DOHH2 (cell line): ENCODE results near the gene ONECUT1.

Experiments
- H3F3A ChIP-seq: fragments of 200-600 bp; sonication (generic), shearing (Covaris generic); 2 replicates; pipeline ENCODE4 v1.6.0; 2016; ENCODE audit warnings: antibody characterized with exemption, mild to moderate bottlenecking; ENCODE audit not compliant: control insufficient read depth, insufficient read depth
- H3K27ac ChIP-seq: fragments of 200-600 bp; sonication (generic); 2 replicates; pipeline ENCODE4 v1.5.1; 2014; ENCODE audit warnings: low read depth, mild to moderate bottlenecking, low read length, moderate library complexity
- H3K27me3 ChIP-seq: fragments of 200-600 bp; sonication (generic); 2 replicates; pipeline ENCODE4 v1.6.1; 2014; ENCODE audit warnings: mild to moderate bottlenecking, low read length, mixed read lengths; ENCODE audit not compliant: control insufficient read depth
- H3K36me3 ChIP-seq: fragments of 200-600 bp; sonication (generic); 2 replicates; pipeline ENCODE4 v1.6.1; 2014; ENCODE audit warnings: mild to moderate bottlenecking, low read length, moderate library complexity, mixed read lengths; ENCODE audit not compliant: control insufficient read depth
- H3K4me1 ChIP-seq: fragments of 200-600 bp; sonication (generic); 2 replicates; pipeline ENCODE4 v1.6.1; 2014; ENCODE audit warnings: mild to moderate bottlenecking, low read length, mixed read lengths; ENCODE audit not compliant: control insufficient read depth
- H3K4me2 ChIP-seq: fragments of 200-600 bp; sonication (generic); 2 replicates; pipeline ENCODE4 v1.6.0; 2014; ENCODE audit warnings: mild to moderate bottlenecking, low read length, moderate library complexity
- H3K4me3 ChIP-seq: fragments of 200-600 bp; sonication (generic); 2 replicates; pipeline ENCODE4 v1.5.1; 2014; ENCODE audit warnings: mild to moderate bottlenecking, low read length, mixed read lengths
- H3K79me2 ChIP-seq: fragments of 200-600 bp; sonication (generic); 2 replicates; pipeline ENCODE4 v1.6.1; 2014; ENCODE audit warnings: mild to moderate bottlenecking, low read length, mixed read lengths; ENCODE audit not compliant: control insufficient read depth
- H3K9me2 ChIP-seq: fragments of 200-600 bp; sonication (generic); replicated peaks from 2 replicates; pipeline ENCODE4 v1.6.1; 2014; ENCODE audit warnings: mild to moderate bottlenecking, low read length, mixed read lengths; ENCODE audit not compliant: control insufficient read depth
- H3K9me3 ChIP-seq: fragments of 200-600 bp; sonication (generic); 2 replicates; pipeline ENCODE4 v1.6.1; 2014; ENCODE audit warnings: antibody characterized with exemption, low read length, mixed read lengths; ENCODE audit not compliant: control insufficient read depth, insufficient read depth
- H4K20me1 ChIP-seq: fragments of 200-600 bp; sonication (generic); 2 replicates; pipeline ENCODE4 v1.6.0; 2014; ENCODE audit warnings: low read depth, mild to moderate bottlenecking, antibody characterized with exemption, low read length, moderate library complexity; ENCODE audit not compliant: control insufficient read depth, insufficient read depth
- EZH2phosphoT487 ChIP-seq: fragments of 200-600 bp; sonication (generic); IDR thresholded peaks from 2 replicates; pipeline ENCODE4 v1.6.1; 2017; ENCODE audit warnings: borderline replicate concordance, mild to moderate bottlenecking, antibody characterized with exemption, low read length, moderate library complexity, mixed read lengths
- TF ChIP-seq, protein P1 (sequence below): fragments of 200-600 bp; sonication (generic); IDR thresholded peaks from one replicate; pipeline ENCODE4 v1.5.1; 2014; ENCODE audit warnings: antibody characterized with exemption, mild to moderate bottlenecking, low read depth, low read length; ENCODE audit not compliant: poor library complexity, severe bottlenecking

The ONECUT1 gene

DNA sequence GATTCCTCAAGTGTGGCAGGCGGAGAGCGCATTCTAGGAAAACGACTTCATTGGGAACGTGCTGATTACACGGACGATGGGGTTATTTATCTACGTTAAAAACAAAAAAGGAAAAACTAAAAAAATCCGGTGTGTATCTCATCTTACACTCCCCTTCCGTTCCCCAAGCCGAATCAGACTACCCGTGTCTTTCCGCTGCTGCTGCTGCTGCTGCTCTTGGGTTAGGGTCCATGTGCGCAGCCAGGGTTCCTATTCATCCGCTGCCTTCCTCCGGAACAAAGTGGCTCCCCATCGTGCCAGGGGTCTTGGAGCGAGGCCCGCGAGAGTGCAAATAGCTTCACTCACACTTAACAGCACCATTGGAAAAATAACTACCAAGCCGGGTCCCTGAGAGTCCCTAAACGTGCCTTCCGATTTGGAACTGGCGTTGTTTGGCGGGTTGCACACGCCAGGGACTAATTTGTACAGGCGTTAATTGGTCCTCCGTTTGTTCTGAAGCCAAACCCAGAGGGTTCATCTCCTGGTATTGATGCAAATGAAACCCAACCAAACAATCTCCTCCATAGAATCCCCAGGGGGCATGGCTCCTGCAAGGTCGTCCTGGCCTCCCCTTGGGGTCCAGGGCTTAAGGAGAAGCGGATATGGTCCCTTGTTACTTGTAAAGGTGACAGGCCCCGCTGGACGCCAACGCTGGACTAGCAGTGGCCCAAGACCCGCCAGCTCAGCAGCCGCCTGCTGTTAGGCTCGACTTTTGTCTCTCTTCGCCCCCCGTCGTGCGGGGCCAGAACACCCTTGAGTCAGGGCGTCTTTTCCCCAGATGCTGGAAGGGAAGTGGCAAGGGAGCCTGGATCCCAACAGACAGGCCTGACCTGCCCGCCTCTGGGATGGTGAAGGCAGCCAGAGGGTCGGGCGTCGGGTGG is 11.0 kb upstream of the ONECUT1 start:
- H4K20me1 ChIP-seq: no peaks in the 10 kb centered on the region
- H3K4me1 ChIP-seq: peaks cover 10% of the 10 kb centered on the region
- no peak overlapping the region for H3K4me3 ChIP-seq
- H3K36me3 ChIP-seq: no peaks in the 10 kb centered on the region
- H3K27ac ChIP-seq: no peak overlapping the region
- no peaks in the 10 kb centered on the region for H3K79me2 ChIP-seq
- TF ChIP-seq, protein P1, sequence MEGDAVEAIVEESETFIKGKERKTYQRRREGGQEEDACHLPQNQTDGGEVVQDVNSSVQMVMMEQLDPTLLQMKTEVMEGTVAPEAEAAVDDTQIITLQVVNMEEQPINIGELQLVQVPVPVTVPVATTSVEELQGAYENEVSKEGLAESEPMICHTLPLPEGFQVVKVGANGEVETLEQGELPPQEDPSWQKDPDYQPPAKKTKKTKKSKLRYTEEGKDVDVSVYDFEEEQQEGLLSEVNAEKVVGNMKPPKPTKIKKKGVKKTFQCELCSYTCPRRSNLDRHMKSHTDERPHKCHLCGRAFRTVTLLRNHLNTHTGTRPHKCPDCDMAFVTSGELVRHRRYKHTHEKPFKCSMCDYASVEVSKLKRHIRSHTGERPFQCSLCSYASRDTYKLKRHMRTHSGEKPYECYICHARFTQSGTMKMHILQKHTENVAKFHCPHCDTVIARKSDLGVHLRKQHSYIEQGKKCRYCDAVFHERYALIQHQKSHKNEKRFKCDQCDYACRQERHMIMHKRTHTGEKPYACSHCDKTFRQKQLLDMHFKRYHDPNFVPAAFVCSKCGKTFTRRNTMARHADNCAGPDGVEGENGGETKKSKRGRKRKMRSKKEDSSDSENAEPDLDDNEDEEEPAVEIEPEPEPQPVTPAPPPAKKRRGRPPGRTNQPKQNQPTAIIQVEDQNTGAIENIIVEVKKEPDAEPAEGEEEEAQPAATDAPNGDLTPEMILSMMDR: no peak
- no peak for TF ChIP-seq EZH2phosphoT487
- H3F3A ChIP-seq: no peaks in the 10 kb centered on the region
- H3K9me3 ChIP-seq: no peaks in the 10 kb centered on the region
- no peaks in the 10 kb centered on the region for H3K9me2 ChIP-seq
- no peak overlapping the region for H3K4me2 ChIP-seq
- peaks cover 96% of the 10 kb centered on the region for H3K27me3 ChIP-seq

DNA sequence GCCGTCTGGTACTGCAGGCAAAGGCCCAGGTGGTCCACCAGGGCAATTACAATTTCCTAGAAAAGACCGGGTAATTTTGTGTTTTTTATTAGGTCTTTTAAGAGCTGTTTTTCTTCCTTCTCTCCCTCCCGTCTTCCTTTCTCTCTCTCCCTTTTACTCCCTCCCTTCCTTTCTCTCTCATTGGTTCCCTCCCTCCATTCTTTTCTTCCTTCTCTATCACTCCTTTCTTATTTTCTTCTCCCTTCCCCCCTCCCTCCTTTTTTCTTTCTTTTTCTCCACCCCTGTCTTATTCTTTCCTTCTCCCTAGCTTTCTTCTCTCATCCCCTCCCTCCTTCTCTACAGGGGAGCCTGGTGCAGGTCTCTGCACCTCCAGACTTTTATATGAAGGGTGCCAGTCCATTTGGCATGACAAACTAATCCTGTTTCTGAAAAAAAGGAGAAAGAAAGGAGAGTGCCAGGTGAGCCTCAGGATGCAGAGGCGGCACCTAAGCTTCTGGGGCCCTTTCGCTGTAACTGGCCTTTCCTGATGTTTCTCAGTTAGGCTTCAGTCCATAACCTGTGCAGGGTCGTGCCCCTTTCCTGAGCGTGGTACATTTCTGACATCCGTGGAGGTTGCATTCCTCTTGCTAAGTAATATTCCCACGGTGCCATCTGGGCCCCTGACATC is 9.1 kb upstream of the ONECUT1 start:
- Histone ChIP-seq H3K4me3 (no peak overlapping the region), H3F3A (no peaks in the 10 kb centered on the region)
- TF ChIP-seq EZH2phosphoT487: no peak
- TF ChIP-seq, protein P1: no peak

DNA sequence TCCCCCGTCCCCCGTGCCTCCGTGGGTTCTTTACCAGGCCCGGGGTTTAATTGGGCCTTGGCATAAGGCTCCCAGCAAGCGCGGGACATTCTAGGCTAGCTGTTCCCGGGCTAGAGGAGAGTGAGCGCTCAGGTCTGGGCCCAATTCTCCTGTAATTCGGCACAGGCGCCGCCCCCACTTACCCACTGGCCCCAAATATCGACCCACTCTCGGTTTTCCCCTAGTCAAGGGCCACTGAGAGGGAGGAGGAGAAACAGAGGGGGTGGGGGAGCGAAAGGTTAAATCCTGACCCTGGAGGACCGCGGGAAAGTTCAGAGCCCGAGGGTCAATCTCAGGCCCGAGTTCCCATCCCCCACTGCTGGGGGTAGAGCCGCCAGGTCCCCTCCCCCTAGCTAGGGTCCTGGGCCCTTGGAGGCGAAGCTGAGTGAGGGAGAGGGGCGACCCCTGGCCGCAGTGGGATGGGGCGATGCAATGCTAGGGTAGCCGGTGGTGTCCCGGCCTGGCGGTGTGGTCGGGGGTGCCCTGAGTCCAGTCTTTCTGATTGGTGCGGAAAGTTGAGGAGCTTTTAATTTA is 8.5 kb upstream of the ONECUT1 start:
- Histone ChIP-seq H3K27ac (no peak overlapping the region), H3K27me3 (peaks cover 82% of the 10 kb centered on the region), H3K79me2 (no peaks in the 10 kb centered on the region), H3K9me2 (no peaks in the 10 kb centered on the region), H3K4me3 (no peak overlapping the region), H4K20me1 (no peaks in the 10 kb centered on the region), H3K4me1 (no peaks in the 10 kb centered on the region), H3K4me2 (no peak overlapping the region), H3K9me3 (no peaks in the 10 kb centered on the region), H3K36me3 (no peaks in the 10 kb centered on the region), H3F3A (no peaks in the 10 kb centered on the region)
- TF ChIP-seq, protein P1: no peak
- TF ChIP-seq EZH2phosphoT487: no peak

More for the DNA sequence above, 9.1 kb upstream of the ONECUT1 start:
- peaks cover 87% of the 10 kb centered on the region for H3K27me3 ChIP-seq
- H3K4me2 ChIP-seq: no peak overlapping the region
- no peaks in the 10 kb centered on the region for H3K9me3 ChIP-seq
- H3K4me1 ChIP-seq: peaks cover 5% of the 10 kb centered on the region
- no peaks in the 10 kb centered on the region for H4K20me1 ChIP-seq
- H3K9me2 ChIP-seq: no peaks in the 10 kb centered on the region
- H3K27ac ChIP-seq: no peak overlapping the region
- no peaks in the 10 kb centered on the region for H3K79me2 ChIP-seq
- H3K36me3 ChIP-seq: no peaks in the 10 kb centered on the region
